HG03066 (cell line): ENCODE results near the gene SIGLECL1.
"Not testable (repeated sequence)": the region's sequence is repeated elsewhere in the genome, so short reads cannot be mapped to it uniquely, and the experiment has no call there.

Experiments used
- ATAC-seq: cut with Tn5 transposase; IDR thresholded peaks from one replicate; pipeline ENCODE4 v1.9.1; 2021; ENCODE audit warnings: low read depth; ENCODE audit not compliant: unreplicated experiment

Gene SIGLECL1

GRCh38 chr19:51250786-51251467 lies at the start of gene SIGLECL1:
TSS of gene SIGLECL1 (plus strand) at chr19:51251080. CDS start at chr19:51264073, 12,993 bp downstream.
- ATAC-seq: no peak

DNA sequence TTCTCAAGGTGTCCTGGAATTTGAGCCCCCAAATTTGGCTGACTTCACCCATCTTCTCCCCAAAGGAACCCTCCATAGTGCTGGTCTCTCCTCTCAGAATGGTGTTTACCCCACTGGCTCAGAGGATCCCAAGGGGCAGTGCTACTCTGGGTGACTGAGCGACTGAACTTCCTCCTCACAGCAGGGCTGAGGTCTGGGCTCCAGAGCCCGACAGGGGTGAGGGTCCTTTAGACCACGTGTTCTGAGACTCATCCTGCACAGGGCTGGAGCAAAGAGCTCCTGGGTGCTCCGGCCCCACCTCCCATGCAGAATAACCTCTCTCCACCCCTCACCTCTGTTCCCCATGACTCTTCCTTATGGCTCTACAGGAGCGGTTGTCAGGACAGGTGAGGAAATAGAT lies 49.2 kb upstream of the SIGLECL1 start:
- no peak for ATAC-seq

- ATAC-seq: no peak
Observed at GRCh38 chr19:51203916-51204315, 47.0 kb upstream of the SIGLECL1 start.

GRCh38 chr19:51204321-51204720 lies 46.6 kb upstream of the SIGLECL1 start:
- no peak for ATAC-seq

- no peak for ATAC-seq
Observed at GRCh38 chr19:51207747-51208146, 43.1 kb upstream of the SIGLECL1 start.

GRCh38 chr19:51210191-51210784 lies 40.6 kb upstream of the SIGLECL1 start:
- no peak for ATAC-seq

GRCh38 chr19:51210874-51211361 lies 40.0 kb upstream of the SIGLECL1 start:
- ATAC-seq: not testable (repeated sequence)

DNA sequence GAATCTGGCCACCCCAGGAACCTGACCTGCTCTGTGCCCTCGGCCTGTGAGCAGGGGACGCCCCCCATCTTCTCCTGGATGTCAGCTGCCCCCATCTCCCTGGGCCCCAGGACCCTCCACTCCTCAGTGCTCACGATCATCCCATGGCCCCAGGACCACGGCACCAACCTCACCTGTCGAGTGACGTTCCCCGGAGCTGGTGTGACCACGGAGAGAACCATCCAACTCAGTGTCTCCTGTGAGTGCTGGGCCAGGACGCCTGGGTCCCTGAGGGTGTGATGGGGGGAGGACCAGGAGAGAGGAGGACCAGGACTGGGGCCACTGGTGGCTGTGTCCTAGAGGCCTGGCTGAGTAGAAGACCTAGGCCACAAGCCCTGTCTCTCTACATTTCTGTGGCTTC lies 39.0 kb upstream of the SIGLECL1 start:
- ATAC-seq: no peak

- no peak for ATAC-seq
Observed at GRCh38 chr19:51219307-51219706, 31.6 kb upstream of the SIGLECL1 start.

- no peak for ATAC-seq
Observed at GRCh38 chr19:51219971-51220370, 30.9 kb upstream of the SIGLECL1 start.

- ATAC-seq: no peak
Observed at GRCh38 chr19:51220996-51221395, 29.9 kb upstream of the SIGLECL1 start.

DNA sequence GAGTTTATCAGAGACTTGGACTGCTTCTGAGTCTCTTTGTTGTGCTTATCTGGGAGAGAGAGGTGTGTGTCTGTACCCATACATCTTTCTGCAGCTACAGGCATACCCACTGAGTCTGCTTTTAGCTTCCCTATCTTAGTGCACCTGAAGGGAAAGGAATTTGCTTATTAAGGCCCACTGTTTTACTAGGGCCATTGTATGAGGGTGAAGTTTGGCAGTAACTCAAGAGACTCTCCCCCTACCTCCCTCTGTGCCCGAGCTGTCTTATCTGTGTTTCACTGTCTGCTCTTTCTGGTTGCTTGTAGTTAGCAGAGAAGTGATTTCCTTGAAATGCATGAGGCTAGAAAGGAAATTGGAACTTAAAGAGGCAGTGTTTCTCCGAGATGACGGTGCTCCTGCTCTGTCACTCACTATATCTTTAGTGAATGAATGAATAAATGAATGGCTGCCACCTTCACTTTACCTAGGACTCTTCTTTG lies 26.7 kb upstream of the SIGLECL1 start:
- ATAC-seq: no peak

DNA sequence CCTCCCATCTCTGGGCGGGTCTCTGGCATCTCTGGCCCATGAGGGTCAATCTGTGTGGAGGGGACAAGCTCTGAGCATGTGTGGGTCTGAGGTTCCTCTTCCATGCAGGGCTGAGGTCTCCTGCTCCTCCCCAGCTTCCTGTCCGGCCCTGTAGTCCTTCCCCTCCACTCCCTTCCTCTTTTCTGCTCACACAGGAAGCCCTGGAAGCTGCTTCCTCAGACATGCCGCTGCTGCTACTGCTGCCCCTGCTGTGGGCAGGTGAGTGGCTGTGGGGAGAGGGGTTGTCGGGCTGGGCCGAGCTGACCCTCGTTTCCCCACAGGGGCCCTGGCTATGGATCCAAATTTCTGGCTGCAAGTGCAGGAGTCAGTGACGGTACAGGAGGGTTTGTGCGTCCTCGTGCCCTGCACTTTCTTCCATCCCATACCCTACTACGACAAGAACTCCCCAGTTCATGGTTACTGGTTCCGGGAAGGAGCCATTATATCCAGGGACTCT lies 25.9 kb upstream of the SIGLECL1 start, which contains the start of gene CD33:
CD33 (plus strand) TSS at position 183 of the 496 bp plus-strand sequence; CDS start at position 222, 39 bp downstream.
- ATAC-seq: not testable (repeated sequence)

DNA sequence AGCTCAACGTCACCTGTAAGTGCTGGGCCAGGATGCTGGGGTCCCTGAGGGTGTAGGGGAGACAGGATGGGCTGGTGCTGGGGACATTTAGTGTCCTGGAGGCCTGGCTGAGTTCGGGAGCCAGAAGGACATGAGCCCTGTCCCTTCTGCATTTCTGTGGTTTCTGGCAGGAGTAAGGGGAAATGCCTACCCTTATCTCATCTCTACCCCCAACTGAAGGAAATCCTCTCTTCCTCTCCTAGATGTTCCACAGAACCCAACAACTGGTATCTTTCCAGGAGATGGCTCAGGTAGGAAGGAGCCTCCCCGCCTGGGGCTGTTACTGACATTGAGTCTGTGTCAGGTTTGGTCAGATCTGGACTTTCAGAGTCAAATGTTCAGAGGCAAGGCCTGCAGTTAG lies 24.8 kb upstream of the SIGLECL1 start:
- ATAC-seq: no peak

GRCh38 chr19:51227326-51227725 lies 23.6 kb upstream of the SIGLECL1 start:
- ATAC-seq: no peak

DNA sequence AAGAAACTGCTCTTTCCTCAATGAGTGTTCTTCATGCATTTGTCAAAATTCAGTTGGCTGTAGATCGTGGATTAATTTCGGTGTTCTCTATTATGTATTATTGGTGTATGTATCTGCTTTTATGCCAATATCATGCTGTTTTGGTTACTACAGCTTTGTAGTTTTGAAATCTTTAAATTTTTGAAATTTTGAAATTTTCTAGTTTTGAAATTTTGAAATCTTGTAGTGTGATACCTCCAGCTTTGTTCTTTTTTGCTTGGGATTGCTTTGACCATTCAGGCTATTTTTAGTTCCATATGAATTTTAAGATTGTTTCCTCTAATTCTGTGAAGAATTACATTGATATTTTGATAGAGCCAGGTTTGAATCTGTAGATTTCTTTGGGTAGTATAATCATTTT lies 22.9 kb upstream of the SIGLECL1 start:
- no peak for ATAC-seq

- no peak for ATAC-seq
Observed at GRCh38 chr19:51240866-51241265, 10.0 kb upstream of the SIGLECL1 start.

GRCh38 chr19:51242881-51243630 lies 7.8 kb upstream of the SIGLECL1 start:
- no peak for ATAC-seq

GRCh38 chr19:51246164-51246552 lies 4.7 kb upstream of the SIGLECL1 start:
- no peak for ATAC-seq

GRCh38 chr19:51247972-51248590 lies 2.8 kb upstream of the SIGLECL1 start:
- ATAC-seq: no peak

DNA sequence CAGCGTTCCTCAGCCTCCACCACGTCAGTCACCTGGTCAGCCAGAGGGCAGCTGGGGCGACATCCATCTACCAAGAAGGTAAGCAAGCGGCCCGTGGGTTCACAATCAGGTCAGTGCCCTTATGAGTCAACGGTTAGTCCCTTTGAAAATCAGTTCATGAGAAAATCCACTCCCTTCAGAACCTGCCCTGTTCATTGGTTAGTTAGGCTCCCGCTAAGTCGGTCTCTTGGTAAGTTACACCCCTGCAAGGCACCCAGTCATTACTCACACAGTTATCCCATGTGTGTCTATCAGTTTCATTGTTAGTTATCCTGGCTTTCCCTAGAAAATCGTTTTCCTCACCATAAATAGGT lies 564 bp downstream of the SIGLECL1 start:
- no peak for ATAC-seq
